ENCODE measurements around the gene ZNF222.

The ZNF222 gene

DNA sequence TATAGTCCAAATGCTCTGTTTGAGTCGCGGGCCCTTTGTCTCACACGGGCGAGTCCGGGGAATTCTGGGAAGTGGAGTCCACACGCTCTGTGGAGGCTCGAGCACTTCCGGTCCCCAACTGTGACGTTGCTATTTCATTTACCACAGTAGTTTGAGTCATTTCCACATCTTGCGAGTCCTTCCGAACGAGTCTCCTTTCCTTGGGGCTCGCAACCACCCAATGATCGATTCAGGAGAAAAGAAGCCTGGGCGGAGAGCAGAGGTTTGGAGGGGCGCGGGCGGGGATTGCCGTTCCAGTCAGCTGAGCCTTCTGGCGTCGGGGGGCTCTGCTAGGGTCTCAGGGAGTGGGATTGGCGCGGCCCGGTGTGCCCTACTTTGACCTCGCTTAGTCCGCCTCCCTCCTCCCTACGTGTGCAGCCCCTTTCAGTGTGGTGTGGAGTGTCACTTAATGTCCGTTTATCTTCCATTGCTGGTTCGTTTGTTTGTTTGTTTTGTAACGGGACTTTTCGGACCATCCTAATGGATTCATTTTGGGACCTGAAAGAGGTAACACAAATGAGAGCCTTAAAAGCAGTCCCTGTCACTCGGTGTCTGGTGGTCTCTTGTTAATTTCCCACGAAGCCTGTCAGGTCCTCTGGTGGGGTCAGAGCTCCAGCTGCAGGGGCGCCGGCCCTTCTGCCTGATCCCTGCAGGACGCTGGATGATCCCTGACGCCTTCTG lies at the start of gene ZNF222:
Gene ZNF222 (plus strand): TSS at position 163 of the 720 bp plus-strand sequence. CDS start 58 bp downstream, at position 221.
- DNase-seq (ENCODE audit: low read depth in 2 of 2), result peak; percentile 58 to 67

DNA sequence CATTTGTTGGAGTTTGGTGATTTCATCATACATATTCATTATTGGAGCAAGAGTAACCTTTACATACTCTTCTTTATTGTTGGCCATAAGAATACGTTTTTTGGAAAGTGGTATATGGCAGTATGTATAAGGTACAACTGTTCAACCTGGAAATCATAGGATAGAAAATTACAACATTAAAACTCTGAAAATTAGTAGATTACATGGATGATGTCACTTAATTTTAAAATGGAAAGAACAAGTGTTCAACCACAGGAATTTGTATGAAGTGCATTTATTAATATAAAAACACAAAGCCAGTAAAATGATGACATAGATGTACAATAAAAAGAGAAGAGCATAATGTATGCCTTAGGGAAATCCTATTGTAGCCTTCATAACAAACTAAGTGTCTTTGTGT lies 48.4 kb upstream of the ZNF222 start:
- DNase-seq (ENCODE audit: low read depth in 2 of 2), result no peak

DNA sequence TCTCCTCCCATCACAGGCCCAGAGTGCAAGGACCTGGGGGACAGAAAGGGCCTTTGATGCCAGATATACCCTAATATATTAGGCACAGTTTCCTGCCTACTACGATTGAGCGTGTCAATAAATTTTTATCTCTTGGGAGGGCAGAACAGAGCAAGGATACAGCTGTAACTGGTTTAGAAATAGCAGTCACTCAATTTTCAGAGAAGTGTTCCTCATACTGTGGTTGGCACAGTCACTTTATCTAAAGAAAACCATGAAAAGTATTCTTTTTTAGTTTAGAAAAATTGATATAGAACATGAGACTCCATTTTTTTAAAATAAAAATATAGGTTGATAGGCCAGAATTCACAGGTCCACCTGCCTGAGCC lies 41.7 kb upstream of the ZNF222 start:
- DNase-seq (ENCODE audit: low read depth in 2 of 2), result no peak

DNA sequence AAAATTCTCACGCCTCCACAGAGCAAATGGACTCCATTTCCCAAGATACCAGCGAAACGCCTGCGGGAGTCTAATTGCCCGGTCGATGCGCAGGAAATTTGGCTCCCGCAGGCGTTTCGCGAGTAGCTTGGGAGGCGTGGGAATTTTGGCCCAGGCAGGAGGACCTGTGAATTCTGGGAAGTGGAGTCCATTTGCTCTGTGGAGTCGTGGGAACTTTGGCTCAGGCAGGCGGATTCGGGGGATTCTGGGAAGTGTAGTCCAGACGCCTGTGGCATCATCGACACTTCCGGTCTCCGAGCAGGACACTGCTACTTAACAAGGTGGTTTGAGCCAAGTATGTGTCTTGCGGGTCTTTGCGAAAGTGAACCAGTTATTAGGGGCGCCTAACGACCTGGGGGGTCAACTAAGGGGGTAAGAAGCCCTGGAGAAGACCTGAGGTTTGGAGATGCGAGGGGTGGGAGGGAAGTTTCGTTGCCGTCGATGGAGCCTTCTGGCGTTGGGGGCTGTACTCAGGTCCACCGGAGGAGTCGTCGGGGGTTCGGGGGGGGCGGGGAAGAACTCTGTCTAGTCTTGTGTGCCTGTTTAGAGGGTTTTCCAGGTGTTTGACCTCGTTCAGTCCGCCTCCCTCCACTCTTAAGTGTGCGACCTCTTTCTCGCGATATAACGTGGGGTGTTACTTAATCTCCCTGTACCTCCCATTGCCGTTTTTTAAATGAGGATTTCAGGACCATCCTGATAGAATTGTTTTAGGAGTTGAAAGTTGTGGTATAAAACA lies 41.1 kb upstream of the ZNF222 start, which contains the start of gene ZNF155:
Gene ZNF155 (plus strand): TSS at position 277 of the 775 bp plus-strand sequence. CDS start 4,356 bp downstream, outside the sequence.
- DNase-seq (ENCODE audit: low read depth in 2 of 2), result peak; percentile 57 to 61

DNA sequence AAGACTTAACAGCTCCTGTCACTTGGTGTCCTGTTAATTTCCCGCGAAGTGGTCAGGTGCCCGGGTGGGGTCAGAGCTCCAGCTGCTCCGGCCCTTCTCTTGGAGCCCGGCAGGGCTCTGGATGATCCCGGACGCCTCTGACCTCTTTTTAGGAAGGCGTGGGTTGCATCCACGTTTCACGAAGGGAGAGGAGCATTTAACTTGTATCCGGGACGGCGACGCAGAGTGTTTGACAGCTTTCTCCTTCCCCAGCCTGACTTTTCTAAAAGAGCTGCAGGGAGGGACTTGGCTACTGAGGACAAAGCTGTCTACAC lies 40.5 kb upstream of the ZNF222 start:
- DNase-seq (ENCODE audit: low read depth in 2 of 2), result no peak

DNA sequence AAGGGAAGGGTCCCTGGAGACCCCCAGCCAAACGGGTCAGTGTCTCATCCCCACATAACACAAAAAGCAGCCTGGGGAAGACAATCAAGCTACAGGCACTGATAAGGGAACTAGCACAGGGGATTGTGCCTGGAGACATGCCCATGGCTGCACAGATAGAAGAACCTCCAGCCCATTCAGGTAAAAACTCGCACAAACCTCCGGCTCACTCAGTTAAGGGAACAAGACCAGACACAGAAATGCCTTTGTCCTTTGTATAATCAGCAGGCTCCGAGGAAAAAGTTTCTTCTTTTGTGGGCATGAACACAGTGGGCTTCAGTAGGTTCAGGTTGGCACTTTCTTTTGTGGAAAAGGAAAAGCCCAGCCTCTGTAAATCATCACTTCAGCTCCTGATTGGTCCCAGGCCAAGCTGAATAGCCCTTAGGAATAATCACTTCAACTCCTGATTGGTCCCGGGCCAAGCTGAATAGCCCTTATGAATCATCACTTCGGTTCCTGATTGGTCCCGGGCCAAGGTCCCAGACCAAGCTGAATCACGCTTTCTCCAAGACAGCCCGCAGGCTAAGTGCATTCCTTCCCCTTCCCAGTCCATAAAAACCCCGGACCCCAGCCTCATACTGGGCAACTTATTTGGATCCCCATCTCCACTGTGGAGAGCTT lies 27.4 kb upstream of the ZNF222 start:
- no peak for DNase-seq (ENCODE audit: low read depth in 2 of 2)

DNA sequence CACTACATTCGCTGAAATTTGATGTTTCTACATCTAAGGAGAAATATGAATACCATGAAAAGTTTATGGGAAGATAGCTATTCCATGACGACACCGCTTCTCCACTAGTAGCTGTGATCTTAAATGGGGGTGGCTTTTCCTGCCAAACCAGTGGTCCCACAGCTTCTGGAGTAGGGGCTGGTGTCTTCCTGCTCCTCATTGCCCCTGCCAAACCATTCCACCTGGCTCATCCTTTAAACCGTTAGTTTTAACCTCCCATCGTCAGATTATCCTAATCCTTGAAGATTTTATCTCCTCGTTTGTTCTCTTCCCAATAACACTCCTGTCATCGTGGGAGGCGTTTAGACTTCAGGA lies 23.0 kb upstream of the ZNF222 start:
- DNase-seq (ENCODE audit: low read depth in 2 of 2), result no peak

DNA sequence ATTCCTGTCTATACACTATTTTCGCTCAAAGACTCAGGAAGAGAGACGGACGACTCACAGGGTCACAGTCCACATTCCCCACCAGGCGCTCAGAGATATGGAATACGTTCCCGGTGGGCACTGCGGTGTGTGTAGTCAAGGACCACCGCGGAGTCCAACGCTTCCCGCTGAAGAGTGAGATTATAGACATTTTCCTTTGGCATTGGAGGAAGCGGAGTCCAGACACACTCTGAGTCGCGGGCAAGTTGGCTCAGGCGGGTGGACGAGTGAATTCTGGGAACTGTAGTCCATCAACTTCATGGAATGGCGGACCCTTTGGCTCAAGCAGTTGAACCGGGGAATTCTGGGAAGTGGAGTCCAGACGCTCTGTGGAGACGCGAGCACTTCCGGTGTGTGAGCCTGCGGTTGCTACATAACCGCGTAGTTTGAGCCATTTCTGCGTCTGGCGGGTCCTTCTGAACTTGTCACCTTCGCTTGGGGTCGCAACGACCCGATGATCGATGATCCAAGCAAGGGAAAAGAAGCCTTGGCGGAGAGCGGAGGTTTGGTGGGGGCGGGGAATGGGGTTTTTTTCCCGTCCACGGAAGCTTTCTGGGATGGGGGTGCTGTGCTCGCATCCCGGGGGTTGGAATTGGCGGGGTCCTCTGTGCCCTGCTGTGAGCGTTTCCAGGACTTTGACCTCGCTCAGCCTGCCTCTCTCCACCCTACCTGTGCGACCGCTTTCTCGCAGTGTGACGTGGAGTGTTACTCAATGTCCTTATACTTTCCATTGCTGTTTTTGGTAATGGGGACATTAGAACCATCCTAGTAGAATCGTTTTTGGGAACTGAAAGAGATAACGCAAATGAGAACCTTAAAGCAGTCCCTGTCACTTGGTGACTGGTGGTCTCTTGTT lies 22.4 kb upstream of the ZNF222 start, which contains the start of gene ZNF230:
Gene ZNF230 (plus strand): TSS at position 392 of the 895 bp plus-strand sequence. CDS start 4,122 bp downstream, outside the sequence.
- DNase-seq (ENCODE audit: low read depth in 2 of 2), result peak; percentile 72 to 79

DNA sequence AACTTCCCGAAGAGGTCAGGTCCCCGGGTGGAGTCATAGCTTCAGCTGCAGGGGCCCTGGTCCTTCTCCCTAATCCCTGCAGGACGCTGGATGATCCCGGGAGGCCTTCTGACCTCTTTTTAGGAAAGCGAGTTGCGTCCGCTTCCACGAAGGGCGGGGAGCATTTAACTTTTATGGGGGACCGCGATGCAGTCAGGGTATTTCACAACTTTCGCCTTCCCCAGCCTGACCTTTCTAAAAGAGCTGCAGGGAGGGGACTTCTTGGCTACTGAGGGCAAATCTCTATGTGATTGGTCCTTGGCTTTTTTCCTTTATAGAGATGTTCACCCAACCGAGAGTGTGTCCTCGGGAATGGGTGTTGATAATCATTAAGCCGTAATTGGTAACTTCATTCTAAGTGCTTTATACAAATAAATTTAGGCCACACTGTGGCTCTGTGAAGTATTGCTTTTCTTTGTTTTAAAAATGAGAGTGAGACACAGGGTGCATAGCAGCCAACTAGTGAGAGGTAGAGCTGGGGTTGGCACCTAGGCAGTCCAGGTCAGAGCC lies 21.6 kb upstream of the ZNF222 start:
- DNase-seq (ENCODE audit: low read depth in 2 of 2), result no peak

DNA sequence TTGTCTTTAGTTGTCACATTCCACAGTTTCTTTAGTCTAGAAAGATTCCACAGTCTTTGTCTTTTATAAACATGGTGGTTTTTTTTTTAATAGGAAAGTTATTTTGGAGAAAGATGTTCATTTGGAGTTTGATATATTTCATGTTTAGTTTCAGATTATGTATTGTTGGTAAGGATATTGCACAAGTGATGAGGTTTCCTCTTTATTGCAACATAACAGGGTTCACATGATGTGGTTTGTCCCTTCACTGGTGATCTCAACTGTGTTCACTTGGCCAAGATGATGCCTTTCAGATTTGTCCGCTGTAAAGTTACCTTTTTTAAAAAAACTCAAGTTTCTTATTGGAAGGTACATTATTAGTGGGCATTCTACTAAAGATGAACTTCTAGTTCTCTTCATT lies 19.2 kb upstream of the ZNF222 start:
- DNase-seq (ENCODE audit: low read depth in 2 of 2), result no peak

DNA sequence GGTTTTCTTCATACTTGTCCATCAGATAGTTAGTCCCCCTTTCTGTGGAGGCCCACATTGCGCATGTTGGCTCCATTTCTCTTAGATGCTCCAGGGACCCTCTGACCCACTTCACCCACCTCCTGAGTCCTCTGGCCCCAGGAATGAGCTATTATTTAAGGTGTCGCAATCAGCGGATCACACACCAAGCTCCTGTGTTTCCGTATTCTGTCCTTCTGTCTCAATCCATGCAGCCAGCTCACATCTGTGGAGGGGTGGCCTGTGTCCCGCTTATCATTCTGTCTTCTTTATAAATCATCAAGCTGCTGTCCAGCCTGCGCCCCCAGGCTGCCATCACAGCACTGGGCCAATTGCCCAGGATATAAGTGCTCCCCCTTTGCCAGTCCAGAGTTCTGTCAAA lies 17.7 kb upstream of the ZNF222 start:
- DNase-seq (ENCODE audit: low read depth in 2 of 2), result no peak

DNA sequence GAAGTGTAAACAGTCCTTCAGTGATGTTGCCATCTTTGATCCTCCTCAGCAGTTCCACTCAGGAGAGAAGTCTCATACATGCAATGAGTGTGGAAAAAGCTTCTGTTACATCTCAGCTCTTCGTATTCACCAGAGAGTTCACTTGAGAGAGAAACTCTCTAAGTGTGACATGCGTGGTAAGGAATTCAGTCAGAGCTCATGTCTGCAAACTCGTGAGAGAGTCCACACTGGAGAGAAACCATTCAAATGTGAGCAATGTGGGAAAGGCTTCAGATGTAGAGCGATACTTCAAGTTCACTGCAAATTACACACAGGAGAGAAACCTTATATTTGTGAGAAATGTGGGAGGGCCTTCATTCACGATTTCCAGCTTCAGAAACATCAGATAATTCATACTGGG lies 14.7 kb upstream of the ZNF222 start:
- no peak for DNase-seq (ENCODE audit: low read depth in 2 of 2)

DNA sequence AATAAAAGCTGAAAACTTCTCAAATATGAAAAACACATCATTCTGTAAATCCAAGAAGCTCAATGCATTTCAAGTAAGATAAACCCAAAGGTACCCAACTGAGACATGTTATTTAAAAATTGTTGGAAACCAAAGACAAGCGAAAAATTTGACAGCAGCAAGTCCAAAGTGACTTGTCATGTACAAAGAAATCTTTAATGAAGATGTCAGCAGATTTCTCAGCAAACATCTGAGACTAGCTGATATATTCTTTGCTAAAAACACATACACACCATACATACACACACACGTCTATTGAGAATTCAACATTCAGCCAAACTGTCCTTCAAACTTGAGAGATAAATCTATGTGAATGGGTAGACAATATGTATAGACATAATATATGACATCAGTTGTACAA lies 5.7 kb upstream of the ZNF222 start:
- DNase-seq (ENCODE audit: low read depth in 2 of 2), result no peak

DNA sequence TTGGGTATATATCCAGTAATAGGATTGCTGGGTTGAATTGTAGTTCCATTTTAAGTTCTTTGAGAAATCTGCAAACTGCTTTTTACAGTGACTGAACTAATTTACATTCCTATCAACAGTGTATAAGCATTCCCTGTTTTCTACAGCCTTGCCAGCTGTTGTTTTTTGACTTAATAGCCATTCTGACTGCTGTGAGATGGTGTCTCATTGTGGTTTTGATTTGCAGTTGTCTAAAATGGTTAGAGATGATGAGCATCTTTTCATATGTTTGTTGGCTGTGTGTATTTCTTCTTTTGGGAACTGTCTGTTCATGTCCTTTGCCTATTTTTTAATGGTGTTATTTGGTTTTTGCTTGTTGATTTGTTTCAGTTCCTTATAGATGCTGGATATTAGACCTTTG lies 4.0 kb upstream of the ZNF222 start:
- no peak for DNase-seq (ENCODE audit: low read depth in 2 of 2)

DNA sequence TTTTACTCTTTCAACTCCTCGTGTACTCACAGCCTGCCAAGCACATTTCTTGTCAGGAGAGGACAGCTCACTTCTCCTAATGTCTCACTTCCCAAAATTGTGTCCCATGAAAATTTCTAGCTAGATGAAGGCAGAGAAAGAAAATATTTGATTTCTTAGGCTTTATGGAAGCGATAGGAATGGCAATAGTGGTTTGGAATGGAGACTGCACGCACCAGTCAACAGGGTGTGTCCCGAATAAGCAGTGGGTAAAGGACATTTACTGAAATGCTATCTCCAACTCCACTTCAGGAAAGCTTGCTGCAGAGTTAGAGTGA lies 321 bp upstream of the ZNF222 start:
- DNase-seq (ENCODE audit: low read depth in 2 of 2), result no peak

DNA sequence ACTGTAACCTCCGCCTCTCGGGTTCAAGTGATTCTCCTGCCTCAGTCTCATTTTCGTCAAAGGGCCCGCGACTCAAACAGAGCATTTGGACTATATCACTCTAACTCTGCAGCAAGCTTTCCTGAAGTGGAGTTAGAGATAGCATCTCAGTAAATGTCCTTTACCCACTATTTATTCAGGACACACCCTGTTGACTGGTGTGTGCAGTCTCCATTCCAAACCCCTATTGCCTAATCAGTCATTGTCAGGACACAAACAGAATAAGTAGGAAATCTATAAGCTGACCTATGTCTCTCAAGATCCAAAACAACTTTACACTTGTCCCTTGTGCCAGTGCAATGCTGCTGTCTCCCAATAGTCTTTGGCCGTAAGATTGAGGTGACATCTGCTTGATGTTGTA lies 1.4 kb downstream of the ZNF222 start:
- no peak for DNase-seq (ENCODE audit: low read depth in 2 of 2)

DNA sequence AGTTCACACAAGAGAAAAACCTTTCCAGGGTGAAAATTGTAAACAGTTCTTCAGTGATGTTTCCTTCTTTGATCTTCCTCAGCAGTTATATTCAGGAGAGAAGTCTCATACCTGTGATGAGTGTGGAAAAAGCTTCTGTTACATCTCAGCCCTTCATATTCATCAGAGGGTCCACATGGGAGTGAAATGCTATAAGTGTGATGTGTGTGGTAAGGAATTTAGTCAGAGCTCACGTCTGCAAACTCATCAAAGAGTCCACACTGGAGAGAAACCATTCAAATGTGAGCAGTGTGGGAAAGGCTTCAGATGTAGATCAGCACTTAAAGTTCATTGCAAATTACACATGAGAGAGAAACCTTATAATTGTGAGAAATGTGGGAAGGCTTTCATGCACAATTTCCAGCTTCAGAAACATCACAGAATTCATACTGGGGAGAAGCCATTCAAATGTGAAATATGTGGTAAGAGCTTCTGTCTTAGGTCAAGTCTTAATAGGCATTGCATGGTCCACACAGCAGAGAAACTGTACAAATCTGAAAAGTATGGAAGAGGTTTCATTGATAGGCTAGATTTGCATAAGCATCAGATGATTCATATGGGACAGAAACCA lies 6.9 kb downstream of the ZNF222 start:
- DNase-seq (ENCODE audit: low read depth in 2 of 2), result no peak

DNA sequence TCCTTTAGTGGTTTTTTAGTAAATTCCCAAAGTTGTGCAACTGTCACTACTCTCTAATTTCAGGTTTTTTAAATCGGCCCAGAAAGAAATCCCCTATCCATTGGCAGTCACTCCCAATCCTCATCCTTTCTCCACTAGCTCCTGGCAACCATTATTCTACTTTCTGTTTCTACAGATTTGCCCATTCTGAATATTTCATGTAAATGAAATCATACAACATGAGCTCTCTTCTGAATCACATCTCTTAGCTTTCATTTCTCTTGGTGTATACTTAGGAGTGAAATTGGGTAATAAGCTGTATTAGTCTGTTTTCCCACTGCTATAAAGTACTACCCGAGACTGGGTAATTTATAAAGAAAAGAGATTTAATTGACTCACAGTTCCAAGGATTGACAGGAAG lies 17.0 kb downstream of the ZNF222 start:
- DNase-seq (ENCODE audit: low read depth in 2 of 2), result no peak

DNA sequence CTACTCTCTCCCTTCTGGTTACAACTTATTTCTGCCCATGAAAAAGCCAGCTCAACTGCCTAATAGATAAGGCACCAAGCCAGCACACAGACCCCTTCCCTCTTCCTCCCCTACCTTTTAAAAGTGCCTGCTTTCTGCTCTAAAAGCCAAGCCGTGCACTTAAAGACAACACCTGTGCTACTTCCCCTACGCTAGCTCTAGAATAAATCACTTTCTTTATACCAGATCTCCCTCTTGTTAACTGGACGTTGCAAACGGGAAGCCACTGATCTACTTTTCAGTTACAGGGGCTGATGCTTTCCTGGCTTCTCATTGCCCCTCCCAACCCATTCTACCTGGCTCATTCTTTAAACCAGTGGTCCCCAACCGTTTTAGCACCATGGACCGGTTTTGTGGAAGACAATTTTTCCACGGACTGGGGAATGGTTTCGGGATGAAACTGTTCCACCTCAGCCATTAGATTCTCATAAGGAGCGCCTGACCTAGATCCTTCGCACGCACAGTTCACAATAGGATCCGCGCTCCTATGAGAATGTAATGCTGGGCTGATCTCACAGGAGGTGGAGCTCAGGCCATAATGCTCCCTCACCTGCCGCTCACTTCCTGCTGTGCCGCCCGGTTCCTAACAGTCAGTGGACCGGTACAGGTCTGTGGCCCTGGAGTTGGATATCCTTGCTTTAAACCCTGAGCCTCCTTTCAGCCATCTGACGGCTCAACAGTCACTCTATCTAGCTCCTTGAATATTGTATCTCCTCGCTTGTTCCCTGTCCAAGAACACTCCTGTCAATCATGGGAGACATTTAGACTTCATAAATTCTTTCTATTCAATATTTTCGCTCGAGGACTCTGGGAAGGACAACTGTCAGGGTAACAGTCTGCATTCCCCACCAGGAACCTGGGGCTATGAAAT lies 25.8 kb downstream of the ZNF222 start:
- DNase-seq (ENCODE audit: low read depth in 2 of 2), result peak in 1 of 2 donors; percentile 5

Measured in stimulated activated CD8-positive, alpha-beta memory T cell treated with anti-CD3 and anti-CD28 coated beads, Interleukin-15, amount 100 ng/mL, for 48 hours (primary cell).